ENCODE results near the gene ANP32A.
A peak's percentile ranks its signal among the peaks of the same experiment; 100 is the strongest.

The ANP32A gene

DNA sequence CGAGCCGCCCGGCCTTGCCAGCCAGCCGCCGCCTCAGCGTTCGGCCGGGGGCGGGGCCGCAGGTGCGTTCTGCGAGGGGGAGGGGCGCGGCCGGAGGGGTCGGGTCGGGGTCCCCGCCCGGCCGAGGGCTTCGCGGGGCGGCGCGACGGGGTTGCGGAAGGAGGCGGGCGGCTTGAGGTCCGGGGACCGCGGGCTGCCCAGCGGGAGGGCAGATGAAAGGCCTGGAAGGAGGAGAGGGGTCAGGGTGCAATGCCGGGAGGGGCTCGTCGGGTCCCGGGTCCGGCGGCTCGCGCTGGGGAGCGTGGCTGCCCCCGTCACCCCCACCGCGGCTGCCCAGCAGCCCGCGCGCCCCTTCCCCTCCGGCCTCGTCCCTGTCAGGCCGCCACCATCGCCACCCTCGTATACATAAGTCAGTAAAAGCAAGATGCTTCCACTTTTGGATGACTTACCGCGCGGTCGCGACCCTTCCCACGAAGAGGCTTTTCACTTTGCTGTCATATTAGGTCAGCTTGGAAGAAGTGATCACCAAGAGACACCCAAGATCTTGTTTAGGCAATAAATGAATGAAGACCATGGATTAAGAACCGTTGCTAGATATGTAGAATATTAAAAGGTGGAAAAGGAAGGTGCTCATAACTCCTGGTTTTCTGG, 620 bp upstream of the ANP32A start:
- DNase-seq (ENCODE audit: low read depth in 2 of 2, low spot score in 1 of 2): no peak

GRCh38 chr15:68819495-68820294, 1.0 kb downstream of the ANP32A start:
- DNase-seq (ENCODE audit: low read depth in 2 of 2, low spot score in 1 of 2): no peak

- DNase-seq (ENCODE audit: low read depth in 2 of 2, low spot score in 1 of 2): no peak
Observed at GRCh38 chr15:68818769-68819494, 1.8 kb downstream of the ANP32A start.

- DNase-seq (ENCODE audit: low read depth in 2 of 2, low spot score in 1 of 2): peak in 1 of 2 donors; percentile 57
Observed at GRCh38 chr15:68818066-68818768, 2.5 kb downstream of the ANP32A start.

GRCh38 chr15:68817304-68818065, 3.2 kb downstream of the ANP32A start:
- peak in 1 of 2 donors; percentile 61 for DNase-seq (ENCODE audit: low read depth in 2 of 2, low spot score in 1 of 2)

DNA sequence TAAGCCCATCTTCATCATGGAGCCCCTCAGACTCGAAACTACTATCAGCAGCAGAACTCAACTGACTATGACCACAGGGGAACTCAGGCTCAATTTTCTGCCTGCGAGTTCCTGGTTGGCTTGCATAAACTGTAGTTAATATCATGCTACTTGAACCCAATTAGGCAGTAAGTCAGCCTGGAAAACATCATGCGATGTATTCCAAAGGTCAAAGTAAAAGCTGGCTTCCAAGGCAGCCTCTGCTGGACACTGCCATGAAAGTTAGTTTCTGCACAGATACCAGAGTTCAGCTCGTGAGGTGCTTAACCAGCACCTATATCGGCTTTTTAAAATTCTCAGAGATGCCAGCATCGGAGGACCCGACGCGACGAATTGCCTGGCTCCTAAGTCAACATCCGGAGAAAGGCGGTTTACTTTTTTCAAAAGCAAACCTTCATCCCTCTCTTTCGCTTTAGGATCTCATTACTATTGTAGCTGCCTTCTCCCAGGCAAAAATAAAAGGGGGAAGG, 3.8 kb downstream of the ANP32A start:
- no peak for DNase-seq (ENCODE audit: low read depth in 2 of 2, low spot score in 1 of 2)

DNA sequence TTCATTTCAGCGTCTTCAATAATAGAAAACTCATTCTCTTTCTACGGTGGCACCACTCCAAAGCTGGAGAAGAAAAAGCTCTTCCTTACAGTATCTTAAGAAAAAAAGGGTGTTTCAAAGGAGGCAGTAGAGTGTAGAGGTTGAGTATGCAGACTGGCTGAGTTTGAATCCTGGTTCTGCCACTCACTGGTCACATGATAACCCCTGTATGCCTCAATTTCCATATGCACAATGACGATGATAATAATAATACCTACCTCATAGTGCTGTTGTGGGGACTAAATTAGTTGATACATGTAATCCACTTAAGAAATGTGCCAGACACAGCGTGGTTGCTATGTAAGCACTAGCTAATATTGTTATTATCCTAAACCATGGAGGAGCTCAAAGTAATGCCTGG, 4.5 kb downstream of the ANP32A start:
- DNase-seq (ENCODE audit: low read depth in 2 of 2, low spot score in 1 of 2): no peak

- DNase-seq (ENCODE audit: low read depth in 2 of 2, low spot score in 1 of 2): no peak
Observed at GRCh38 chr15:68815598-68815997, 5.1 kb downstream of the ANP32A start.

- DNase-seq (ENCODE audit: low read depth in 2 of 2, low spot score in 1 of 2): no peak
Observed at GRCh38 chr15:68814596-68814995, 6.1 kb downstream of the ANP32A start.

- no peak for DNase-seq (ENCODE audit: low read depth in 2 of 2, low spot score in 1 of 2)
Observed at GRCh38 chr15:68812597-68813431, 7.9 kb downstream of the ANP32A start.

GRCh38 chr15:68812069-68812468, 8.6 kb downstream of the ANP32A start:
- DNase-seq (ENCODE audit: low read depth in 2 of 2, low spot score in 1 of 2): no peak

- DNase-seq (ENCODE audit: low read depth in 2 of 2, low spot score in 1 of 2): no peak
Observed at GRCh38 chr15:68809517-68809916, 11.2 kb downstream of the ANP32A start.

GRCh38 chr15:68808770-68809169, 11.9 kb downstream of the ANP32A start:
- no peak for DNase-seq (ENCODE audit: low read depth in 2 of 2, low spot score in 1 of 2)

GRCh38 chr15:68808091-68808490, 12.6 kb downstream of the ANP32A start:
- no peak for DNase-seq (ENCODE audit: low read depth in 2 of 2, low spot score in 1 of 2)

DNA sequence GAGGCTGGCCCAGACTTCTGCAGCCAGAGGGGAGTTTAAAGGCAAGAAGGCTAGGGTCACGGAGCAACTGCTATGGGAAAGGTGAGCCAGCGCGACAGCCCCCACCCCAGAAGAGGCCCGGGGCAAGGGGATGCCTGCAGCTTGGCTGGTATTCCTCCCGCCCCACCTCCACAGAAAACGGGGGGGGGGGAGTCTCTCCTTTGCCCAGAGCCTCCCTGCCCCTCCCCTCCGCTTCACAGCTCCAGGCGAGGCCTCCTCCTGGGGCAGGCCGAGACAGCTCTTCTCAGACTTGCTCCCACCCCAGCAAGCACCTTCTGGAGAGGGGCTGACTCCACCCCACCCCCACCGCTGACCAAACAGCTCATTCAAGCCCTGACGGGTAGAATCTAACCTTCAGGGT, 13.4 kb downstream of the ANP32A start:
- DNase-seq (ENCODE audit: low read depth in 2 of 2, low spot score in 1 of 2): no peak

DNA sequence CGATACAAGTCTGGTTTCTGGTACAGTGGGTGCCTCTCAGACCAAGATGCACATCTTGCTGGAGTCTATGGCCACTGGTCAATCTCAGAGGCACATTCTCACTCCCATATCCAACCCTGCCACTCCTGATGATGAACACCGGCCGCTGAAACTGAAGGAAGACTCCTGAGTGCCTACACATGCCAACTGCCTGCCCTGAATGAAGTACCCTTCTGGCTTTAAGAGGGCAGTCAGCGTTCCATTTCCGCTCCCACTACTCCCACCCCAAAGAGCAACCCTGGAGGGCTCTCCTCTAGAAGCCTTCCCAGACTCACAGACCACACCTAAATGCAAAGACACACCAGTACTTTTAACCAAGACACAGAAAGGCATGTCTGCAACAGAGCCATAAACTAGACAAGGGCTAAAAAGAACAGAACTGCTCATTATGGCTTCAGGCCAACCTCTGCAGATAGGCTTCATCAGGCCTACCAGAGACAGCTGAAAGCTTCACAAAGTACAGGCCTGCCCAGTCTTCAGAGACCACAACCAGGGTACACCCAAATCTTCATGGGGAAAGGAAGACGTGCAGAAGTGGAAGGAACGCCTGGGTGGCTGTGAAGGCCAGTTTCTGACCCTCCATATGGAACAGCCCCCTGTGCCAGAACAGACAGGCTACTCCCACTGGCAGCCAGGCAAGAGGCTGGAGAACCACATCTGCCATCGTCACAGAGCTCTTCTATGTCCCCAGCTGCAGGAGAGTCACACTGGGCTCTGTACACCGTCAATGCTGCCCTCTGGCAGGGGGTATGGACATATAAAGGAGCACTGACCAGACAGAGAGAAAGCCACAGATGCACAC, 14.3 kb downstream of the ANP32A start:
- no peak for DNase-seq (ENCODE audit: low read depth in 2 of 2, low spot score in 1 of 2)

DNA sequence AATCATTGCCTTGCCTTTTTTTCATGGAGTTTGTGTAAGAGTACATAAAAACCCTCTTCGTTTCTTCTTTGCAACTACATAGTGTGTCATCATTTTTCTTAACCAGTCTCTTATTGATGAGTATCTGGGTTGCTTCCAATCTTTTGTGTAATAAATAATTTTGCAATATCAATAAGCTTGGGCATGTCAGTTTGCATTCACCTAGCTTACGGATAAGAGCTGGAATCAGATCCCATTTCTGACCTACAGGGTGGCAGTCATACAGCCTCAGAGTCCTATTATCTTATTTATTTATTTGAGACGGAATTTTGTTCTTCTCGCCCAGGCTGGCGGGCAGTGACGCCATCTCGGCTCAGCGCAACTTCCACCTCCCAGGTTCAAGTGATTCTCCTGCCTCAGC, 18.3 kb downstream of the ANP32A start:
- DNase-seq (ENCODE audit: low read depth in 2 of 2, low spot score in 1 of 2): no peak

DNA sequence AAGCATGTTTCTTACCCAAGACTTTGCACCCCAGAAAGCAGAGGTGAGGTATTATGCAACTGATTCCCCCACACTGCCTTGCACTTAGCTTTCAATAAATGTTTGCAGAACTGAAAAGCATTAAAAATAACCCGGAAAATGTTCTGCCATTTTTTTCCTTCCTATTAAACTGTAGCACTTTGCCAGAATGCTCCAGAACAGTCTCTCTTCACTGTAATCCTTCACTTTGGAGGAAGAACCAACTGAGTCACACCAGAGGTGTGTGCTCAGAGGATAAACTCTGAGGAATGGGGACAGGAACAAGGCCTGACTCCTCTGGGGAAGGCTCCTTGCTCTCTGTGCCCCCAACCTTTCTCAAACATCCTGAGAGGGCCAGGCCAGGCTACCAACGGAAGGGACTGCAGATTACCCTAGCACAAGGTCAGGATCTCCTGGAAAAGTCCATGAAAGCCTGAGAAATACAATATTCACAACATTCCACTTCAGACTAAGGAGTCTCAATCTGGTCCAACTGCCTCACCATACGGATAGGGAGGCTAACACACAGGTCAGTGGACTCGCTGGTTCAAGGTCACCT, 19.0 kb downstream of the ANP32A start:
- DNase-seq (ENCODE audit: low read depth in 2 of 2, low spot score in 1 of 2): no peak

Data from stimulated activated CD8-positive, alpha-beta memory T cell treated with anti-CD3 and anti-CD28 coated beads, Interleukin-4, amount 100 ng/mL, for 4 hours (primary cell).